IPS-18a (cell line): ENCODE measurements around the gene CAPN11.
"Not testable (repeated sequence)": the region's sequence is repeated elsewhere in the genome, so short reads cannot be mapped to it uniquely, and the experiment has no call there.

ENCODE experiments used
- H3K27ac ChIP-seq: one replicate; pipeline ENCODE4 v1.5.1; 2013; ENCODE audit warnings: low read length
- H3K27me3 ChIP-seq: one replicate; pipeline ENCODE4 v1.6.1; 2013; ENCODE audit warnings: mild to moderate bottlenecking, low read length; ENCODE audit not compliant: control insufficient read depth, insufficient read depth
- H3K36me3 ChIP-seq: one replicate; pipeline ENCODE4 v1.6.1; 2013; ENCODE audit warnings: low read depth, low read length; ENCODE audit not compliant: control insufficient read depth
- H3K4me1 ChIP-seq: one replicate; pipeline ENCODE4 v1.6.1; 2013; ENCODE audit warnings: low read depth, low read length; ENCODE audit not compliant: control insufficient read depth
- H3K4me3 ChIP-seq: one replicate; pipeline ENCODE4 v1.5.1; 2013; ENCODE audit warnings: low read length
- H3K9ac ChIP-seq: one replicate; pipeline ENCODE4 v1.6.1; 2013; ENCODE audit warnings: mild to moderate bottlenecking, low read length, moderate library complexity
- H3K9me3 ChIP-seq: one replicate; pipeline ENCODE4 v1.6.1; 2013; ENCODE audit warnings: low read depth, low read length; ENCODE audit not compliant: control insufficient read depth

CAPN11 gene

DNA sequence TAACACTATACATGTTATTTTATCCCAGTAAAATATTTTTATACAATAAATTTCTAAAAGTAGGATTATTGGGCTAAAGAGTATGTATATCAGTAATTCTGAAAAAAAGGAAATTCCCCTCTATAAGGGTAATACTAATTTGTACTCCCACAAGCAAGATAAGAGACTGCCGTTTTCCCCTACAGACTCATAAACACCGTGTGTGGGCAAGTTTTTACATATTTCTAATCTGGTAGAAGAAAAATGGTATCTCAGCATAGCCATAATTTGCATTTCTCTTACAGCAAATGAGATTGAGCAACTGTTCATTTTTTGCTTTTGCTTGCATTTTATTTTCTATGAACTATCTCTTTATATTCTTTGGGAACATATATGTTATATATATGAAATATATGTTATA lies 32.1 kb downstream of the CAPN11 start:
- H3K27me3 ChIP-seq = no peaks in the 10 kb centered on the region

GRCh38 chr6:44192428-44193041 lies 33.9 kb downstream of the CAPN11 start:
- no peak overlapping the region for H3K4me3 ChIP-seq
- H3K9ac ChIP-seq = no peak overlapping the region
- H3K27me3 ChIP-seq = no peaks in the 10 kb centered on the region

More for the DNA sequence above, 32.1 kb downstream of the CAPN11 start:
- Histone ChIP-seq H3K9ac (no peak overlapping the region), H3K4me1 (peaks cover 13% of the 10 kb centered on the region), H3K36me3 (no peaks in the 10 kb centered on the region), H3K4me3 (no peak overlapping the region), H3K27ac (no peak overlapping the region), H3K9me3 (no peaks in the 10 kb centered on the region)

GRCh38 chr6:44193307-44193910 lies 34.8 kb downstream of the CAPN11 start:
- Histone ChIP-seq H3K27me3 (no peaks in the 10 kb centered on the region), H3K27ac (no peak overlapping the region), H3K9me3 (no peaks in the 10 kb centered on the region), H3K9ac (no peak overlapping the region), H3K36me3 (no peaks in the 10 kb centered on the region), H3K4me3 (no peak overlapping the region), H3K4me1 (peaks cover 9% of the 10 kb centered on the region)

More at GRCh38 chr6:44192428-44193041, 33.9 kb downstream of the CAPN11 start:
- H3K27ac ChIP-seq = no peak overlapping the region
- no peaks in the 10 kb centered on the region for H3K9me3 ChIP-seq
- H3K36me3 ChIP-seq = no peaks in the 10 kb centered on the region
- H3K4me1 ChIP-seq = peaks cover 9% of the 10 kb centered on the region

DNA sequence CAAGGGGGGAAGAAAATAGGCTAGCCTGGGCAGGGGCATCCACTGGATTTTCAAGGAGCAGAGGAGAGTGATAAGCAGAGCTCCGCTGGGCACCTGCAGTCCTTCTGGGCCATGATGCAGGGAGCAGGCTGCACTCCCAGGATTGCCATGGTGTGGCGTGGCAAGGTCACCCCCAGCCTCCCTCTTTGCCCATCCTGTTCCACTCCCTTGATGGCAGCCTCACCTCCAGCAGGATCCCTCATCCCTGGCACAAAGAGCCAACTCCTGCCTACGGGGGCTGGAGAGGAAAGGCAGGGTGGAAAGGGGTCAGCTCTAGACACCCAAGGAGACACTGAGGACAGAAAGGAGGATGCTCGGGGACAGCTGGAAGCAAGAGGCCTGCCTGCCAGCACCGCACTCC lies 35.7 kb downstream of the CAPN11 start:
- Histone ChIP-seq H3K27ac (no peak overlapping the region), H3K36me3 (no peaks in the 10 kb centered on the region), H3K27me3 (no peaks in the 10 kb centered on the region), H3K4me3 (no peak overlapping the region), H3K9ac (no peak overlapping the region), H3K9me3 (no peaks in the 10 kb centered on the region), H3K4me1 (peaks cover 9% of the 10 kb centered on the region)

DNA sequence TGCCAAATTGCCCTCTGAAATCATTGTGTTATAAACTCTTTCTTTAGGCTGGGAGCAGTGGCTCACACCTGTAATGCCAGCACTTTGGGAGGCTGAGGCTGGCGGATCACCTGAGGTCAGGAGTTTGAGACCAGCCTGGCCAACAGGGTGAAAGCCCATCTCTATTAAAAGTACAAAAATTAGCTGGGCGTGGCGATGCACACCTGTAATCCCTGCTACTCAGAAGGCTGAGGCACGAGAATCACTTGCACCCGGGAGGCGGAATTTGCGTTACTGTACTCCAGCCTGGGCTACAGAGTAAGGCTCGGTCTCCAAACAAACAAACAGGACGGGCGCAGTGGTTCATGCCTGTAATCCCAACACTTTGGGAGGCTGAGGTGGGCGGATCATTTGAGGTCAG lies 37.7 kb downstream of the CAPN11 start:
- not testable (repeated sequence) for H3K9me3 ChIP-seq, H3K27me3 ChIP-seq, H3K4me3 ChIP-seq, H3K27ac ChIP-seq, H3K36me3 ChIP-seq, H3K9ac ChIP-seq
- peaks cover 17% of the 10 kb centered on the region for H3K4me1 ChIP-seq

- Histone ChIP-seq H3K36me3 (no peaks in the 10 kb centered on the region), H3K4me1 (peaks cover 30% of the 10 kb centered on the region), H3K9ac (no peak overlapping the region), H3K9me3 (no peaks in the 10 kb centered on the region), H3K27ac (no peak overlapping the region), H3K4me3 (no peak overlapping the region), H3K27me3 (no peaks in the 10 kb centered on the region)
Observed at GRCh38 chr6:44198684-44199083, 40.1 kb downstream of the CAPN11 start.

GRCh38 chr6:44199883-44200282 lies 41.3 kb downstream of the CAPN11 start:
- no peak overlapping the region for H3K9ac ChIP-seq
- no peaks in the 10 kb centered on the region for H3K9me3 ChIP-seq
- no peak overlapping the region for H3K4me3 ChIP-seq
- H3K27ac ChIP-seq = no peak overlapping the region
- peaks cover 38% of the 10 kb centered on the region for H3K4me1 ChIP-seq
- H3K36me3 ChIP-seq = no peaks in the 10 kb centered on the region
- H3K27me3 ChIP-seq = no peaks in the 10 kb centered on the region

DNA sequence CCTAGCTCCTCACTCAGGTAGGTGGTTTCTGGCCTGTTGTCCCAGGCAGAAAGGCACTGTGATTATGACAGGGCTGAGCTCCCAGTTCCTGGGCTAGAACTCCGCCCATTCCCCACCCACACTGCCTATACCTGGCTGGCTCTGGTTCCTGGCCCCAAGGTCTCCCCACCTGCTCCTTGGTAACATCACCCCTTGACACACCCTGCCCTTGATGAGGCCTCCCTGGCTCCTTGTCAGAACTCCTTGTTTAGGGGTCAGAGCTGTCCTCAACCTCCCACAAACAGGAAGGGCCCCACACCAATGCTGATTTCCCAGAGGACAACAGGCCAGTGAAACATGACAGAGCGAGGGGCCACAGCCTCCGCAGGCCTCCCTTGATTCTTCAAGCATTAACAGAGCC lies 42.6 kb downstream of the CAPN11 start:
- Histone ChIP-seq H3K4me1 (peaks cover 38% of the 10 kb centered on the region), H3K9me3 (no peaks in the 10 kb centered on the region), H3K27me3 (no peaks in the 10 kb centered on the region), H3K4me3 (no peak overlapping the region), H3K27ac (no peak overlapping the region), H3K36me3 (no peaks in the 10 kb centered on the region), H3K9ac (no peak overlapping the region)

- Histone ChIP-seq H3K27ac (peak overlapping the region; percentile 66), H3K36me3 (no peaks in the 10 kb centered on the region), H3K27me3 (no peaks in the 10 kb centered on the region), H3K4me1 (peaks cover 44% of the 10 kb centered on the region), H3K4me3 (no peak overlapping the region), H3K9me3 (no peaks in the 10 kb centered on the region), H3K9ac (peak overlapping the region; percentile 41)
Observed at GRCh38 chr6:44201638-44202303, 43.2 kb downstream of the CAPN11 start.

DNA sequence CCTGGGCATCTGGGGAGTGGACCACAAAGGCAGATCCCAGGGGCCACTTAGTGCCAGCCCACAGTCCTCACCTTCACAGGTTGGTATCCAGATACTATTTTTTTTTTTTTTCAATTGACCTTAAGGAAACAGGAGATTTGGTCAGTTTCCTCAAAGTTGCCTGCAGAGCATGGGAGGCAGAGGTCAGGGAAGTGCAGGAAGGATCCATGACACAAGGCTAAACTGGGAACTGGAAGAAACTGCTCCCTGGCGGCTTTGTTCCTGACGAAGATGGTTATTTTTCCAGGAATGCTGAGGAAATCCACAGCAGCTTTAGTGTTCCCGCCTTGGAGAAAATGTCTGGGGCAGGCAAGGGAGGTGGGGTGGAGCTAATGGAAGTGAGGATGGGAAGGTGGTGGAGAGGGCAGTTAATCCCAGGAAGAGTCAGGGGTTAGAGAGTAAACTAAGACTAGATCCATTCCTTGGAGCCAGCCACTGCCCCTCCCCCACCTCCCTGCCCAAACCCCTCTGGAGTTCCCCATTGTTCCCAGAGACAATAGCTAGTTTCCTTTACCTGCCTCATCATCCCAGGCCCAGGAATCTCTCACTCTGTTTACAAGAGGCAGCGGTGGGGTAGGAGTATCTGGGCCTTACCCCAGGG lies 43.8 kb downstream of the CAPN11 start:
- H3K27ac ChIP-seq = peak overlapping the region; percentile 66
- no peaks in the 10 kb centered on the region for H3K36me3 ChIP-seq
- peak overlapping the region; percentile 41 for H3K9ac ChIP-seq
- H3K27me3 ChIP-seq = no peaks in the 10 kb centered on the region
- peaks cover 49% of the 10 kb centered on the region for H3K4me1 ChIP-seq
- H3K4me3 ChIP-seq = peak overlapping the region; percentile 3
- H3K9me3 ChIP-seq = no peaks in the 10 kb centered on the region

GRCh38 chr6:44202972-44203750 lies 44.5 kb downstream of the CAPN11 start:
- Histone ChIP-seq H3K27me3 (no peaks in the 10 kb centered on the region), H3K4me3 (peak overlapping the region; percentile 3), H3K9me3 (no peaks in the 10 kb centered on the region), H3K36me3 (no peaks in the 10 kb centered on the region), H3K4me1 (peaks cover 49% of the 10 kb centered on the region), H3K27ac (peak overlapping the region; percentile 66), H3K9ac (peak overlapping the region; percentile 34)
